GM21360 (cell line): ENCODE measurements around the gene SMCHD1.
"Not testable (repeated sequence)": the region's sequence is repeated elsewhere in the genome, so short reads cannot be mapped to it uniquely, and the experiment has no call there.

Experiments
- ATAC-seq: cut with Tn5 transposase; IDR thresholded peaks from one replicate; pipeline ENCODE4 v1.9.1; 2021; ENCODE audit warnings: mild to moderate bottlenecking, moderate library complexity; ENCODE audit not compliant: unreplicated experiment

Gene SMCHD1

GRCh38 chr18:2715990-2716389 is 60.5 kb downstream of the SMCHD1 start:
- ATAC-seq: no peak

- no peak for ATAC-seq
Measured at GRCh38 chr18:2716394-2717326, 61.1 kb downstream of the SMCHD1 start.

- ATAC-seq: no peak
Measured at GRCh38 chr18:2717407-2717806, 61.9 kb downstream of the SMCHD1 start.

- no peak for ATAC-seq
Measured at GRCh38 chr18:2719040-2719439, 63.5 kb downstream of the SMCHD1 start.

GRCh38 chr18:2723207-2723606 is 67.7 kb downstream of the SMCHD1 start:
- ATAC-seq: no peak

- ATAC-seq: no peak
Measured at GRCh38 chr18:2729757-2730156, 74.2 kb downstream of the SMCHD1 start.

GRCh38 chr18:2736823-2737222 is 81.3 kb downstream of the SMCHD1 start:
- no peak for ATAC-seq

GRCh38 chr18:2740082-2740481 is 84.6 kb downstream of the SMCHD1 start:
- ATAC-seq: not testable (repeated sequence)

- no peak for ATAC-seq
Measured at GRCh38 chr18:2746274-2746673, 90.7 kb downstream of the SMCHD1 start.

GRCh38 chr18:2758309-2758708 is 102.8 kb downstream of the SMCHD1 start:
- ATAC-seq: no peak

GRCh38 chr18:2774669-2775068 is 119.1 kb downstream of the SMCHD1 start:
- no peak for ATAC-seq

- ATAC-seq: no peak
Measured at GRCh38 chr18:2776601-2777000, 121.1 kb downstream of the SMCHD1 start.

- ATAC-seq: no peak
Measured at GRCh38 chr18:2777241-2777640, 121.7 kb downstream of the SMCHD1 start.

GRCh38 chr18:2780750-2781149 is 125.2 kb downstream of the SMCHD1 start:
- ATAC-seq: no peak

- ATAC-seq: no peak
Measured at GRCh38 chr18:2787225-2787624, 131.7 kb downstream of the SMCHD1 start.

GRCh38 chr18:2792395-2792794 is 136.9 kb downstream of the SMCHD1 start:
- no peak for ATAC-seq

GRCh38 chr18:2794159-2794558 is 138.6 kb downstream of the SMCHD1 start:
- no peak for ATAC-seq

GRCh38 chr18:2797951-2798350 is 142.4 kb downstream of the SMCHD1 start:
- ATAC-seq: peak; percentile 62

- ATAC-seq: no peak
Measured at GRCh38 chr18:2799369-2799768, 143.8 kb downstream of the SMCHD1 start.

GRCh38 chr18:2805970-2806943 is 150.7 kb downstream of the SMCHD1 start:
- no peak for ATAC-seq

GRCh38 chr18:2808640-2809039 is 153.1 kb downstream of the SMCHD1 start:
- ATAC-seq: not testable (repeated sequence)
